ENCODE data around the gene DOCK11. TPM values are rescaled to one million over a fixed set of nuclear protein-coding genes. Genes with fewer than 3 reads are reported as not detected.

Gene DOCK11
- total and polyA plus RNA-seq, 2 of the 4 experiments (the other 2 are of a cell fraction): 3.9 to 13.1 TPM

GRCh38 chrX:118603981-118604380 is 108.4 kb downstream of the DOCK11 start:
- H3K27ac ChIP-seq (ENCODE audit: insufficient read depth, low read length): no peak overlapping the region
- TF ChIP-seq MAFK (IDR thresholded peaks at IDR 0.05; ENCODE audit: low read depth, low read length): no peak
- TF ChIP-seq BHLHE40 (IDR thresholded peaks at IDR 0.05; ENCODE audit: low read depth, low read length): no peak
- no peak for TF ChIP-seq RCOR1 (IDR thresholded peaks at IDR 0.05; ENCODE audit: insufficient replicate concordance, low read length)
- no peak for TF ChIP-seq NFE2L2 (IDR thresholded peaks at IDR 0.05; ENCODE audit: low read depth, low read length)
- no peak for TF ChIP-seq FOS (IDR thresholded peaks at IDR 0.05; ENCODE audit: low read depth, low read length)
- TF ChIP-seq SMC3 (IDR thresholded peaks at IDR 0.05; ENCODE audit: low read depth, low read length): peak; percentile 66
- TF ChIP-seq USF2 (IDR thresholded peaks at IDR 0.05; ENCODE audit: low read depth, low read length): no peak
- peak; percentile 81 for TF ChIP-seq CEBPB (IDR thresholded peaks at IDR 0.05; ENCODE audit: low read depth, low read length)
- no peak for TF ChIP-seq POLR2A (IDR thresholded peaks at IDR 0.05; ENCODE audit: low read depth, low read length)
- TF ChIP-seq, protein P1, sequence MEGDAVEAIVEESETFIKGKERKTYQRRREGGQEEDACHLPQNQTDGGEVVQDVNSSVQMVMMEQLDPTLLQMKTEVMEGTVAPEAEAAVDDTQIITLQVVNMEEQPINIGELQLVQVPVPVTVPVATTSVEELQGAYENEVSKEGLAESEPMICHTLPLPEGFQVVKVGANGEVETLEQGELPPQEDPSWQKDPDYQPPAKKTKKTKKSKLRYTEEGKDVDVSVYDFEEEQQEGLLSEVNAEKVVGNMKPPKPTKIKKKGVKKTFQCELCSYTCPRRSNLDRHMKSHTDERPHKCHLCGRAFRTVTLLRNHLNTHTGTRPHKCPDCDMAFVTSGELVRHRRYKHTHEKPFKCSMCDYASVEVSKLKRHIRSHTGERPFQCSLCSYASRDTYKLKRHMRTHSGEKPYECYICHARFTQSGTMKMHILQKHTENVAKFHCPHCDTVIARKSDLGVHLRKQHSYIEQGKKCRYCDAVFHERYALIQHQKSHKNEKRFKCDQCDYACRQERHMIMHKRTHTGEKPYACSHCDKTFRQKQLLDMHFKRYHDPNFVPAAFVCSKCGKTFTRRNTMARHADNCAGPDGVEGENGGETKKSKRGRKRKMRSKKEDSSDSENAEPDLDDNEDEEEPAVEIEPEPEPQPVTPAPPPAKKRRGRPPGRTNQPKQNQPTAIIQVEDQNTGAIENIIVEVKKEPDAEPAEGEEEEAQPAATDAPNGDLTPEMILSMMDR (conservative IDR thresholded peaks at IDR 0.05; ENCODE audit: low read depth, low read length): peak; percentile 75
- TF ChIP-seq RAD21 (IDR thresholded peaks at IDR 0.05; ENCODE audit: low read length): peak; percentile 72
- no peak for TF ChIP-seq RFX5 (IDR thresholded peaks at IDR 0.05; ENCODE audit: low read depth, low read length)
- TF ChIP-seq MXI1 (IDR thresholded peaks at IDR 0.05; ENCODE audit: borderline replicate concordance, low read depth, low read length): no peak
- TF ChIP-seq CHD1 (IDR thresholded peaks at IDR 0.05; ENCODE audit: low read depth, low read length): no peak
- TF ChIP-seq, protein P2, sequence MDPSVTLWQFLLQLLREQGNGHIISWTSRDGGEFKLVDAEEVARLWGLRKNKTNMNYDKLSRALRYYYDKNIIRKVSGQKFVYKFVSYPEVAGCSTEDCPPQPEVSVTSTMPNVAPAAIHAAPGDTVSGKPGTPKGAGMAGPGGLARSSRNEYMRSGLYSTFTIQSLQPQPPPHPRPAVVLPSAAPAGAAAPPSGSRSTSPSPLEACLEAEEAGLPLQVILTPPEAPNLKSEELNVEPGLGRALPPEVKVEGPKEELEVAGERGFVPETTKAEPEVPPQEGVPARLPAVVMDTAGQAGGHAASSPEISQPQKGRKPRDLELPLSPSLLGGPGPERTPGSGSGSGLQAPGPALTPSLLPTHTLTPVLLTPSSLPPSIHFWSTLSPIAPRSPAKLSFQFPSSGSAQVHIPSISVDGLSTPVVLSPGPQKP (IDR thresholded peaks at IDR 0.05; ENCODE audit: borderline replicate concordance, low read depth, low read length): no peak
- TF ChIP-seq MAZ (IDR thresholded peaks at IDR 0.05; ENCODE audit: borderline replicate concordance, low read depth, low read length): no peak
- 50 to 100% methylated on average over 1 to 2 of the region's 7 CpGs for WGBS, 2 experiments (ENCODE audit: extremely low coverage in 2 of 2, insufficient read length in 1 of 2)
- H3K4ac ChIP-seq (ENCODE audit: low read depth, low read length): no peak overlapping the region
- peaks cover 2% of the 10 kb centered on the region; the same call in 1 of the 2 replicates for H3K4me1 ChIP-seq (ENCODE audit: control insufficient read depth, insufficient read depth, low read length)
- peak; percentile 61 for DNase-seq
- H2AK5ac ChIP-seq (ENCODE audit: low read depth, low read length): no peak overlapping the region
- ChIA-PET CTCF (interaction anchor here (0.7 kb wide), 1 partner anchor 110 kb away, joined by 3 read pairs; no protein-coding TSS in a partner anchor), POLR2A (ENCODE audit: unreplicated experiment) (no interaction called here)
- H3K14ac ChIP-seq (replicated peaks; ENCODE audit: low read depth, low read length): no peak overlapping the region
- in situ Hi-C loops (cut with MboI; ENCODE audit: low sequenced_read_pairs) (loop anchor here (10.0 kb wide), 1 partner anchor 149 kb away; no protein-coding TSS in a partner anchor), dilution Hi-C loops (cut with HindIII; ENCODE audit: low sequenced_read_pairs, unreplicated experiment) (no loop called here), intact Hi-C loops (cut with micrococcal nuclease) (loop anchor here (1.0 kb wide), 1 partner anchor 203 kb away; no protein-coding TSS in a partner anchor)
- H3K23ac ChIP-seq (ENCODE audit: low read depth, low read length): no peak overlapping the region
- H3K27me3 ChIP-seq (ENCODE audit: control insufficient read depth, insufficient read depth, low read length): no peaks in the 10 kb centered on the region
- no peak overlapping the region for H3K56ac ChIP-seq (ENCODE audit: extremely low read depth, insufficient read depth, low read length)
- ATAC-seq (ENCODE audit: low read depth): peak; percentile 89
- H3K79me1 ChIP-seq (ENCODE audit: low read depth in 1 of 2, low read length in 2 of 2): no peaks in the 10 kb centered on the region
- BruUV-seq (replicated peaks): no TSS peak
- no peaks in the 10 kb centered on the region for H3K9me1 ChIP-seq (ENCODE audit: insufficient read depth, low read length)
- no peak overlapping the region for H3K18ac ChIP-seq (ENCODE audit: low read depth, low read length)
- H2BK20ac ChIP-seq (ENCODE audit: low read depth, low read length): no peak overlapping the region
- H2AK9ac ChIP-seq (replicated peaks; ENCODE audit: low read depth, low read length, poor library complexity): no peak overlapping the region
- H3K4me3 ChIP-seq (ENCODE audit: insufficient read depth, low read depth, low read length): no peak overlapping the region
- no peak overlapping the region for H2BK15ac ChIP-seq (ENCODE audit: low read depth, low read length)
- peak overlapping the region; percentile 43; the same call in 1 of the 2 replicates for H3K4me2 ChIP-seq (ENCODE audit: low read depth, low read length)
- H2BK5ac ChIP-seq (ENCODE audit: low read depth, low read length, poor library complexity, severe bottlenecking): no peak overlapping the region
- H3K9ac ChIP-seq (ENCODE audit: low read depth, low read length): no peak overlapping the region
- no peaks in the 10 kb centered on the region for H4K20me1 ChIP-seq (ENCODE audit: insufficient read depth, low read length)
- no peak overlapping the region for H2BK120ac ChIP-seq (ENCODE audit: low read depth, low read length)
- no peaks in the 10 kb centered on the region for H3K9me3 ChIP-seq (ENCODE audit: control insufficient read depth, insufficient read depth, low read length)
- H4K8ac ChIP-seq (ENCODE audit: low read depth in 2 of 2, low read length in 2 of 2): no peak overlapping the region
- H4K91ac ChIP-seq (ENCODE audit: insufficient read depth, low read depth, low read length): no peak overlapping the region
- peaks cover 2% of the 10 kb centered on the region; the same call in 1 of the 2 replicates for H3K36me3 ChIP-seq (ENCODE audit: control insufficient read depth, insufficient read depth, low read length)
- H4K5ac ChIP-seq (ENCODE audit: low read depth, low read length): no peak overlapping the region
- H2AFZ ChIP-seq (replicated peaks; ENCODE audit: low read length, poor library complexity): no peak overlapping the region
